ENCODE data around the gene FILIP1L.

- TF ChIP-seq, protein P1, sequence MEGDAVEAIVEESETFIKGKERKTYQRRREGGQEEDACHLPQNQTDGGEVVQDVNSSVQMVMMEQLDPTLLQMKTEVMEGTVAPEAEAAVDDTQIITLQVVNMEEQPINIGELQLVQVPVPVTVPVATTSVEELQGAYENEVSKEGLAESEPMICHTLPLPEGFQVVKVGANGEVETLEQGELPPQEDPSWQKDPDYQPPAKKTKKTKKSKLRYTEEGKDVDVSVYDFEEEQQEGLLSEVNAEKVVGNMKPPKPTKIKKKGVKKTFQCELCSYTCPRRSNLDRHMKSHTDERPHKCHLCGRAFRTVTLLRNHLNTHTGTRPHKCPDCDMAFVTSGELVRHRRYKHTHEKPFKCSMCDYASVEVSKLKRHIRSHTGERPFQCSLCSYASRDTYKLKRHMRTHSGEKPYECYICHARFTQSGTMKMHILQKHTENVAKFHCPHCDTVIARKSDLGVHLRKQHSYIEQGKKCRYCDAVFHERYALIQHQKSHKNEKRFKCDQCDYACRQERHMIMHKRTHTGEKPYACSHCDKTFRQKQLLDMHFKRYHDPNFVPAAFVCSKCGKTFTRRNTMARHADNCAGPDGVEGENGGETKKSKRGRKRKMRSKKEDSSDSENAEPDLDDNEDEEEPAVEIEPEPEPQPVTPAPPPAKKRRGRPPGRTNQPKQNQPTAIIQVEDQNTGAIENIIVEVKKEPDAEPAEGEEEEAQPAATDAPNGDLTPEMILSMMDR (IDR thresholded peaks at IDR 0.05), result no peak
- TF ChIP-seq EZH2 (IDR thresholded peaks at IDR 0.05; ENCODE audit: borderline replicate concordance, insufficient read depth, low read depth, low read length, poor library complexity, severe bottlenecking), result no peak
These were observed 27.9 kb downstream of the FILIP1L start for GRCh38 chr3:100086401-100086800.

Measured in B cell (primary cell).